ENCODE results near the gene BHMT.
"Not testable (repeated sequence)": the region's sequence is repeated elsewhere in the genome, so short reads cannot be mapped to it uniquely, and the experiment has no call there.

BHMT gene

GRCh38 chr5:79111960-79112702 lies 522 bp downstream of the BHMT start:
- in situ Hi-C loops (cut with MboI; ENCODE audit: low sequenced_read_pairs), result no loop called here

GRCh38 chr5:79112703-79113058 lies 1.1 kb downstream of the BHMT start:
- in situ Hi-C loops (cut with MboI; ENCODE audit: low sequenced_read_pairs), result no loop called here

- in situ Hi-C loops (cut with MboI; ENCODE audit: low sequenced_read_pairs), result no loop called here
Observed at GRCh38 chr5:79119486-79119885, 7.9 kb downstream of the BHMT start.

GRCh38 chr5:79120221-79120620 lies 8.6 kb downstream of the BHMT start:
- in situ Hi-C loops (cut with MboI; ENCODE audit: low sequenced_read_pairs), result no loop called here

- in situ Hi-C loops (cut with MboI; ENCODE audit: low sequenced_read_pairs), result no loop called here
Observed at GRCh38 chr5:79122973-79123372, 11.4 kb downstream of the BHMT start.

- in situ Hi-C loops (cut with MboI; ENCODE audit: low sequenced_read_pairs), result no loop called here
Observed at GRCh38 chr5:79124607-79125006, 13.0 kb downstream of the BHMT start.

- in situ Hi-C loops (cut with MboI; ENCODE audit: low sequenced_read_pairs), result no loop called here
Observed at GRCh38 chr5:79130781-79131180, 19.2 kb downstream of the BHMT start.

GRCh38 chr5:79133121-79133656 lies 21.6 kb downstream of the BHMT start:
- in situ Hi-C loops (cut with MboI; ENCODE audit: low sequenced_read_pairs), result no loop called here

- in situ Hi-C loops (cut with MboI; ENCODE audit: low sequenced_read_pairs), result no loop called here
Observed at GRCh38 chr5:79133657-79134451, 22.2 kb downstream of the BHMT start.

- in situ Hi-C loops (cut with MboI; ENCODE audit: low sequenced_read_pairs), result no loop called here
Observed at GRCh38 chr5:79135790-79136553, 24.4 kb downstream of the BHMT start.

GRCh38 chr5:79136618-79137017 lies 25.0 kb downstream of the BHMT start:
- in situ Hi-C loops (cut with MboI; ENCODE audit: low sequenced_read_pairs), result no loop called here

- in situ Hi-C loops (cut with MboI; ENCODE audit: low sequenced_read_pairs), result no loop called here
Observed at GRCh38 chr5:79140553-79140952, 28.9 kb downstream of the BHMT start.

- in situ Hi-C loops (cut with MboI; ENCODE audit: low sequenced_read_pairs), result no loop called here
Observed at GRCh38 chr5:79143684-79144379, 32.2 kb downstream of the BHMT start.

- in situ Hi-C loops (cut with MboI; ENCODE audit: low sequenced_read_pairs), result no loop called here
Observed at GRCh38 chr5:79147076-79147475, 35.5 kb downstream of the BHMT start.

GRCh38 chr5:79149433-79149832 lies 37.8 kb downstream of the BHMT start:
- in situ Hi-C loops (cut with MboI; ENCODE audit: low sequenced_read_pairs), result no loop called here

GRCh38 chr5:79151942-79152671 lies 40.5 kb downstream of the BHMT start:
- in situ Hi-C loops (cut with MboI; ENCODE audit: low sequenced_read_pairs), result no loop called here

GRCh38 chr5:79157305-79157704 lies 45.7 kb downstream of the BHMT start:
- in situ Hi-C loops (cut with MboI; ENCODE audit: low sequenced_read_pairs), result no loop called here

GRCh38 chr5:79161647-79162046 lies 50.0 kb downstream of the BHMT start:
- in situ Hi-C loops (cut with MboI; ENCODE audit: low sequenced_read_pairs), result not testable (repeated sequence)

GRCh38 chr5:79168031-79168430 lies 56.4 kb downstream of the BHMT start:
- in situ Hi-C loops (cut with MboI; ENCODE audit: low sequenced_read_pairs), result no loop called here

GRCh38 chr5:79170661-79171060 lies 59.1 kb downstream of the BHMT start:
- in situ Hi-C loops (cut with MboI; ENCODE audit: low sequenced_read_pairs), result no loop called here
